GM13976 (cell line): ENCODE measurements around the gene KBTBD13.

ENCODE experiments used
- DNase-seq: peaks from one replicate; pipeline ENCODE4 v3.0.0; 2012; ENCODE audit warnings: low spot score
- CTCF ChIP-seq: IDR thresholded peaks from 2 replicates; pipeline ENCODE4 v1.5.1; 2012; ENCODE audit warnings: borderline replicate concordance, mild to moderate bottlenecking; ENCODE audit not compliant: insufficient read depth; ENCODE audit errors: extremely low read depth, missing control alignments, control extremely low read depth
- in situ Hi-C: fragments of 300-500 bp; cut with MboI; formaldehyde crosslinking; loops from one replicate; pipeline ENCODE4 v1.12.0; 2022; ENCODE audit warnings: low sequenced_read_pairs, mixed read lengths, inconsistent platforms; ENCODE audit not compliant: unreplicated experiment

The KBTBD13 gene

GRCh38 chr15:65105038-65105437 lies 28.5 kb downstream of the KBTBD13 start:
- no peak for TF ChIP-seq CTCF
- in situ Hi-C loops = no loop called here
- no peak for DNase-seq

- in situ Hi-C loops = no loop called here
- no peak for DNase-seq
- no peak for TF ChIP-seq CTCF
Observed at GRCh38 chr15:65106011-65106590, 29.6 kb downstream of the KBTBD13 start.

- no peak for DNase-seq
- no peak for TF ChIP-seq CTCF
- in situ Hi-C loops = no loop called here
Observed at GRCh38 chr15:65110676-65111292, 34.2 kb downstream of the KBTBD13 start.

- no peak for DNase-seq
- TF ChIP-seq CTCF = no peak
- in situ Hi-C loops = no loop called here
Observed at GRCh38 chr15:65115086-65115485, 38.5 kb downstream of the KBTBD13 start, which contains the start of gene UBAP1L. TSS of gene UBAP1L (minus strand) at chr15:65115200. CDS start at chr15:65106215, 8,985 bp downstream.

- no peak for DNase-seq
- TF ChIP-seq CTCF = no peak
- in situ Hi-C loops = no loop called here
Observed at GRCh38 chr15:65115542-65115941, 39.0 kb downstream of the KBTBD13 start.
